Globus pallidus (tissue), 1 donor: ENCODE data around the gene ASB16.

ENCODE experiments used
- DNase-seq: peaks from one replicate; pipeline ENCODE4 v3.0.0-alpha.2; 2015; ENCODE audit warnings: low spot score

The ASB16 gene

DNA sequence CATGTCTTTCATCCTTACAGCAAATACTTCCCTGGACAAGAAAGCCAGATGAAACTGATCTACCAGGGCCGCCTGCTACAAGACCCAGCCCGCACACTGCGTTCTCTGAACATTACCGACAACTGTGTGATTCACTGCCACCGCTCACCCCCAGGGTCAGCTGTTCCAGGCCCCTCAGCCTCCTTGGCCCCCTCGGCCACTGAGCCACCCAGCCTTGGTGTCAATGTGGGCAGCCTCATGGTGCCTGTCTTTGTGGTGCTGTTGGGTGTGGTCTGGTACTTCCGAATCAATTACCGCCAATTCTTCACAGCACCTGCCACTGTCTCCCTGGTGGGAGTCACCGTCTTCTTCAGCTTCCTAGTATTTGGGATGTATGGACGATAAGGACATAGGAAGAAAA is 20.0 kb downstream of the ASB16 start:
- no peak for DNase-seq

DNA sequence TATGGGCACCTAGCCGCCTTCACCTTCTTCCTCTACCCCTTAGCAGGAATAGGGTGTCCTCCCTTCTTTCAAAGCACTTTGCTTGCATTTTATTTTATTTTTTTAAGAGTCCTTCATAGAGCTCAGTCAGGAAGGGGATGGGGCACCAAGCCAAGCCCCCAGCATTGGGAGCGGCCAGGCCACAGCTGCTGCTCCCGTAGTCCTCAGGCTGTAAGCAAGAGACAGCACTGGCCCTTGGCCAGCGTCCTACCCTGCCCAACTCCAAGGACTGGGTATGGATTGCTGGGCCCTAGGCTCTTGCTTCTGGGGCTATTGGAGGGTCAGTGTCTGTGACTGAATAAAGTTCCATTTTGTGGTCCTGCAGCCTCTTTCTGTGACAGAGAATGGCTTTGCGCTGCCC is 20.9 kb downstream of the ASB16 start:
- no peak for DNase-seq

DNA sequence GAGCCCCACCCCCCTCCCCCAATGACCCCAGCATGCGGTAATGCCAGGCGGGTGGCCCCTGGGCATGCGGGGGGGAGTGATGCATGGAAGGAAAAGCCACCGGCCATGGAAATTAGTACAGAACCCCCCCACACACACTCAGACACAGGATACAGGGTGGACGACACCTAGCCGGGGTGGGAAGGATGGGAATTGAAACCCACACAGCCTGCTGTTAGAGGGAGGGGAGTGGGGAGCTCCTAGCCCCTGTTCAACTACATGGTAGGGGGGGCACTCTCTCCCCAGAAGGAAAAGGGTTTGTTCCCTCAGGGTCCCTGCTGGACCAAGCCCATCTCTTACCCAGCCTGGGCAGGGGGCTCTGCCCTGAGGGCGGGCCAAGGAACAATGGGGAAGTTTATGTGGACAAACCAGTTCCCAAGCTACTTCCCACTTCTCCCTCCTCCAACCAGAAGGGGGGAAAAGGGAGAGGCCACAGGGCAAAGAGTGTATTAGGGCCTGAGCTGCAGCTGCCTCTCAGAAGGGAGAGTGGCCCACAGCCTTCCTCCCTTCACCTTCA is 21.5 kb downstream of the ASB16 start:
- no peak for DNase-seq

DNA sequence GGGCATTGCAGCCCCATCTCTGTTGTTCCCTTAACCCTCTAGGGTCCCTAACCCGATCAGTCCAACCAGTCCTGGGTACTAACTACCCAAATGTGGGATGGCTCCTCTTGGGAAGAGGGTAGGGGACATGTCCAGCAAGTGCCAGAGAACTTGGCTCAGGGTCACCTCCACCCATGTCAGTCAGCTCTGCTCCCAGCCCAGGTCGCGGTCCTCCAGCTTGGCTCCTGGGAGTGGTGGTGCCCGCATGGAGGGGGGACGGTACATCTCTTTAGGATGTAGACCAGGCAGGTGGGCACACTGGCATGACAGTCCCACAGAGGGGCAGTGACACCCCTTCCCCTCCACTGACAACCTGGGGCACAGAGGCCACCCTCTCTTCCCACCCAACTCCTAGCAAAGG is 22.2 kb downstream of the ASB16 start:
- DNase-seq, result no peak

DNA sequence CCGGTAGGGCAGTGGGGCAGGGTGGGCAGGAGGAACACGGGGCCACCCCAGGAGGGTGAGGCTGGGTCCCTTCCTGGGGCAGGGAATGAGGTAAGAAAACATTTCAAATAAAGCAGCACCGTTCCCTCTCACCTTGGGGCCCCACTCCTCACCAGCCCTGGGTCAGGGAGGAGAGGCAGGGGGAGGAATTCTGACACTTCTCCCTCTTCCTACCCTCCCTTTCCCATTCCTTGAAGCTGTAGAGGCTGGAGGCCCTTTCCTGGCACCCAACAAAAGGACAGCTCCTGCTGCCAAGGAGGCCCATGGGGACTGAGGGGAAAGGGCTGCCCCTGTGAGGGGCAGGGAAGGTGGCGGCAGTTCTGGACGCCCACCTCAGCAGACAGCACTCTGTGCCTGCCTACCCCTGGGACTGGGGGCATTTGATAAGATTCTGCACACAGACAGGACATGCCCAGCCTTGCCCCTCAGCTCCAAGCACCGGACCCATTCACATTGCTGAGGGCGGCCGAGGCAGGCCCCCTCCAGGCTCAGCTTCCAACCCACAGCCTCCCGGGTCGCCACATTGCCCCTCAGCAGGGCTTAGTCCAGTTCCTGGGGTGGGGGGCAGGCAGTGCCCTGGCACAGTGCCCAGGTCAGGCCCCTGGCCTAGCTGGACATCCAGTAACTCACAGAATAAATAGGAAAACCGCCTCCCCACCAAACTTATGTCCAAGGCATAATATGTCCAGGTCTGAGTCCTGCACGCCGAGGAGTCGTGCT is 23.0 kb downstream of the ASB16 start:
- no peak for DNase-seq

DNA sequence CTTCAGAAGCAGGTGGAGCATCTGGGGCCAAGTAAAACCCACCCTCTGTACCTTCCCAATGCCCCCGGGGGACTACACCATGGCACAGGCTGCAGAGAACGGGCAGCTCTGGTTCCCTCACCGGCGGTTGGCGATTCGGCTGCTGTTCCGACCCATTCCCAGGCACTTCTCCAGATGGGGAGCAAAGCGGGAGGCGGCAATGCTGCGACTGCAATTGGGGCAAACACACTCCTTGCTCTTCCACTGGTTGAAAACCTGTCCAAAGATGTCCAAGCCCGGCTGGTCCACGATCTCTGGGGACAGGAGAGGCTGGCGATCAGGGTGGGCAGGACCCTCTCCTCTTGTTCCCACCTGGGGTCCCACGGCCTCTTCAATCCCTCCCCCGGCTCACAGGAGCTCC is 26.6 kb downstream of the ASB16 start:
- DNase-seq, result no peak

DNA sequence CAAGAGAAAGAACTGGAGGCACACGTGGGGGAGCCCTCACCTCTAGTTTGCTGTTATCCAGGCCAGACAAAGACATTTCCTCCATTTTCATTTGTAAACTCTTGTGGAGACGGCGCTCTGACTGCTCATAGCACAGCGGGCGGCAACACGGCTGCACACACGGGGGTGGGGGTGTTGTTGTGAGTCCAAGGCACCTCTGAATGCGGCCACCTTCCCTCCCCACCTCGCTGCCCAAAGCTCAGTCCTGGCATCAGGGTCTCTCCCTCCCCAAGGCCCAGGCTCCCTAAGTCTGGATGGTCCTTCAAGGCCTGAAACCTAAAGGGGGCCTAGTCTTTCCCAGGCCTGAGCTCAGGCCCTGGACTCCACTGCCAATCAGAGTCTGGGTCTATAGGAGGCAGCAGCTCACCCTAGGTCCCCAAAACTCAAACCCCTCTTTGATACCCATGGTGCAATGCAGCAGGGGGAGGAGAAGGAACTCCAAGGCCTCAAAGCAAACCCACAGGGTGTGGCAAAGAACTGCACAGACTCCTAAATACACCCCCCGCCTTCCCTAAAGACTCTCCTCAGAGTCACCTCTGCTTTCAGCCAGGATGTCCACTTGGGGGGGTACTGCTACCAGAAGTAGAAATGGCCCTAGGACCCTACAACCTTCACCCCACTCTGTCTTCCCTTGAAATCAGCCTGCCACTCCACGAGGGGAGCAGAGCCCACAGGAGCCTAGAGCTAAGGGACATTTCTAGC is 27.6 kb downstream of the ASB16 start:
- peak; percentile 27 for DNase-seq

DNA sequence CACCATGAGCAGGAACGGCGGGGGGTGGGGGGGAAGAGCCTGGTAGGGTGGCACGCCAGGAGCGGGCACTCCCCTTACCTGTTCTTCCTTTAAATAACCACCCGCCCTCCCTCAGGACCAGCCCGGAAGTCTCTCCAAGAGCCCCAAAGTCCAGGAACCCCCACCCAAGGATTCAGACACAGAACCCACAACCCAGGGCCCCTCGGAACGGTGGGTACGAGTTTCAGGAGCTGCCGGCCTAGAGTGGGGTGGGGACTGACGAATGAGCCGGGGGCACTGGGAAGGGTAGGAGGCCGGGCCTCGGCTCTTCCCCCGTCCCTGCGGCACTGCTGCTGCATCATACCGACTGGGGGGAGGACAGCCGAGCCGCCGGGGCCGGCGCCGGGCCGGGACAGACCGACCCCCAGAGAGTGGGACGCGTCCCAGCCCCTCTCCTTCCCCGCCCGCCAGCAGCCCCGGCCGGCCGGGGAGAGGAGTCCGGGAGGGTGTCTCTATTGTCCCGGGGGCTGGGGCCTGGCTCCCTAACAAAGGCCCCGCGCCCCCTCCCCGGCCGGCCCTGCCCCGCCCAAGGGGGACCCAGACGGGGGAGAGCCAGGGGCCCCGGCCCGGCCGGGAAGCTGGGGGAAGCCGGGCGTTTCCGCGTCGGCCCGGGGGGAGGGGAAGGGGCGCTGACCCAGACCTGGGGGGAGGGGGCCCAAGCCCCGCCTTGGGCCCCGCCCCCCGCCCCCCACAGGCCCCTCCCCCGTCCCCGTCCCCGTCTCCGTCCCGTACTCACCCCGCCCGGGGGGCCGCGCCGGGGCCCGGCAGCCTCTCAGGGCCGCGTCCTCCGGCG is 28.4 kb downstream of the ASB16 start:
- DNase-seq, result peak; percentile 37

DNA sequence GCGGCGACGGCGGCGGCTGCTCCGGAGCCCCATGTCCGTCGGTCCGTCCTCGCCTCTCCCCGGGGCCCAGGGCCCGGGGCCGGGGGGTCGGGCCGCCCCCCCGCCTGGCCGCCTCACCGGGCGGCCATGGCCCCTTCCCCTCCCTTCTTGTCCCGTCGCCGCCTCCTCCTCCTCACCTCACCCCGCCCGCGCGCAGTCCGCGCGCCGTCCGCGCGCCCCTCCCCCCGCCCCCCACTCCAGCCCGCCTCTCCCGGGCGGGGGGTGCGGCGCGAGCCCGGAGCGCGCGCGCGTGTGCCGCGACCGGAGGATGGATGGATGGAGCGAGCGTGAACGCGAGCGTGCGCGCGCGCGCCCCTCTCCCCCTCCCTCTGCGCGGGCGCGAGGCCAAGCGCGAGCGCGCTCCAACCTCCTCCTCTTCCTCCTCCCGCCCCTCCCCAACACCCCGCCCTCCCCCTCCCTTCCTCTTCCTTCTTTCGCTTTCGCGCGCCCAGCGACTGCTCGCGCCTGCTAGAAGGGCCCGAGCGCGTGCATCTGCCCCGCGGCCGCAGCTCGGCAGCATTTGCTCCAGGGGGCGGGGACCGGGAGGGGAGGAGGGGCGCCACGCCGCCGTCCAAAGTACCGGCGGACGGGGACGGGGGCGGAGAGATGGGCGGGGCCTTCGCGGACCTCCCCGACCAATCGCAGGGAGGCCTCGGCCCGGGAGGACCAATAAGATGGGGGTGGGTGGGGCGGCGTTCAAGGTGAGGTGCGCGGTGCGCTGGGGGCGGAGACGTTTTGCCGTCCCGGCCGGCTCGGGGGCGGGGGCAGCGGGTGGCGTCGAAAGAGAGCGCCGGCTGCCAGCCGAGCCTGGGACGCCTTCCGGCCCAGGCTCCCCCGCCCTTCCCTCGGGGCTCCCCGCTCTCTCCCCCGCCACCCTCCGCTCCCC is 29.3 kb downstream of the ASB16 start, which contains the start of gene ATXN7L3:
Gene ATXN7L3, minus strand, starts transcription at position 332 of the 925 bp plus-strand sequence. CDS start 1,814 bp downstream, outside the sequence.
- peak; percentile 95 for DNase-seq

DNA sequence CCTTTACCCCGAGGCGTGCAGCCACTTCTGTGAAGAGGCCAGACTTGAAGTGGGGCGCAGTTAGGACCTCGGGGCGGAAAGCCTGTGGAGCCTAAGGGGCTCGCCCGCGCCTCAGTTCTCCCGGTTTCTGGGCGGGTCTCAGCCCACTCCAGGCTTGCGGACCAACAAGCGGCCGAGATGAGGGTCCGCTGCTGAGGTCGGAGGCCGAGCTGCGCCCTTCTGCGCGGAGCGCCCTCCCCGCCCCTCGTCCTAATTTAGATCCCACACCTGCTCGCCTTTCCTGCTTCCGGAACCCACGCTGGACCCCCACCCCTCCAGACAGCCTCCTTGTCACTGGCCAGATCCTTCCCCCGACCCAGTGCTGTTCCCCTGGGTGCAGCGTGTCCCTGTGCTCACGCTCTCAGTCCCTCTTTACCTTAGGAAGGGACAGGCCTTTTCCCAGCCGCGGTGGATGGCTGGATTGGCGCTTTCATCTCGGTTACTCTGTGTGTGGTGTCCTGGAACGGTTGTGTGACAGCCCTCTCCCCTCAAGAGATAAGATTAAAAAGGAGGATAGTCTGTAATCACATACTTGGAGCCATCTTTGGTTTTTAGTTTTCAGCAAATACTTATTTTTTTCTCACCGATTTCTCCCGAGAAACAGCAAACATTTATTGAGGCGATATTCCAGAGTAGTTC is 30.1 kb downstream of the ASB16 start:
- no peak for DNase-seq

DNA sequence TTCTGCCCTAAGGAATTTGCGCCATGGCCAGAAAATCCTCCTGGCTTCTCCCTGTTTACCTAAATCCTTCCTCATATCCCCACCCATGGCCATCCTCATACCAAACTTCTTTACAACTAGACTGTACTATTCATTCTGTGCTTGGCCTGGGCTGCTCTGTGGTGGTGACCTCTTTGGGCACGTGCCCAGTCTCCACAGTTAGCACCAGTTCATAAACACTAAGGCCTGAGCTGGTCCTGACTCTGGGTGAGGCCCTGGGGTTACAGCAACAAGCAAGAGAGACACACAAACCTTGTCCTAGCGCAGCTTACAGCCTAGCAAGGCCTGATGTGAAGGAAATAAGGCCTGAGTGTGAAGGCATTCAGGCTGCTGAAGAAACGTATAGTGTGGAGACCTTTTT is 32.3 kb downstream of the ASB16 start:
- no peak for DNase-seq

DNA sequence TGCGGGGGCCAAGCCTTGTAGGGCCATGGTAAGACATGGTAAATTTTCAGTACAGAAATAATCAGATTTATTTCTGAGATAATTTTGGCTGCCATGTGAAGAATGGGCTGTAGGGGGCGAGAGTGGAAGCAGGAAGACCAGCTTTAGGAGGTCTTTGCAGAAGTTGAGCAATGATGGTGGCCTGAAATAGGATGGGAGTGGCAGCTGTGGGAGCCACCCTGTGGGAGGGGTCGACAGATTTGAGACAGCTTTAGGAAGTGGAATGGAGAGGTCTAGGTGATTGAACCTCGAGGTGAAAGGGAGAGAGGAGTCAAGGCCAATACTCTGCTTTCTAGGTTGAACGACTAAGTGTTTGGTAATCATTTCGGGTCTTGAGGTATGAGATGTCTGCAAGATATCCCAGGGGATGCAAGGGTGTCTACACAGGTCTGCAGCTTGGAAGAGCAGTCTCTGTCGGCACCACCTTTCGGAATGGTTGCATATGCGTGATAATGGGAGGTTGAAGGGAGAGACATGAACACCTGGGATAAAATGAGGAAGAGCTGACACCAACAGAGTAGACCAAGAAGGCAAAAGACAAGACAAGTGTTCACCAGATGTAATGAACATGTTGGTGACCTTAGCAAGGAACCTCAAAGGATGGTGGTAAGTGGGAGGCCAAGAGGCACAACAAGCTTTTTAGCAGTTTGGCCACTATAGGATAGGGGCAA is 33.4 kb downstream of the ASB16 start:
- DNase-seq, result no peak

DNA sequence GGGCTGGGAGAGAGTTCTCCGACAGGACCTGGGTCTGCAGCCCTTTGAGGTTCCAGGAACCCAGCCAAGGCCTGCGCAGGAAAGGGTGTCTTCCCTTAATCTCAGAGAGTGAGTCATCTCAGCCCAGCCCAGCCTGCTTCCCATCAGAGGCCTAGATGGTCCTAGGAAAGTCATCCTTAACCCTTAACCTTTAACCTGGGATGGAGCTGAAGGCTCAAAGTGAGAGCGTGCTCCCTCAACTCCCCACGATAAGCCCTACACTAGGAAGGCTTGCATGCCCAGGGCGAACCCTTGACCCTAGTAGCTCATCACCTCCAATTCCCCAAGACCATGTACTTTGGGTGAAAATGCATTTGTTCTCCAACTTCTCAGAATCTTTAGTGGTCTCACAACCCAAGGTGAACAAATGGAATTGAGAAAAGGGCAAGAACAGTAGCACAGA is 34.0 kb downstream of the ASB16 start:
- DNase-seq, result no peak

DNA sequence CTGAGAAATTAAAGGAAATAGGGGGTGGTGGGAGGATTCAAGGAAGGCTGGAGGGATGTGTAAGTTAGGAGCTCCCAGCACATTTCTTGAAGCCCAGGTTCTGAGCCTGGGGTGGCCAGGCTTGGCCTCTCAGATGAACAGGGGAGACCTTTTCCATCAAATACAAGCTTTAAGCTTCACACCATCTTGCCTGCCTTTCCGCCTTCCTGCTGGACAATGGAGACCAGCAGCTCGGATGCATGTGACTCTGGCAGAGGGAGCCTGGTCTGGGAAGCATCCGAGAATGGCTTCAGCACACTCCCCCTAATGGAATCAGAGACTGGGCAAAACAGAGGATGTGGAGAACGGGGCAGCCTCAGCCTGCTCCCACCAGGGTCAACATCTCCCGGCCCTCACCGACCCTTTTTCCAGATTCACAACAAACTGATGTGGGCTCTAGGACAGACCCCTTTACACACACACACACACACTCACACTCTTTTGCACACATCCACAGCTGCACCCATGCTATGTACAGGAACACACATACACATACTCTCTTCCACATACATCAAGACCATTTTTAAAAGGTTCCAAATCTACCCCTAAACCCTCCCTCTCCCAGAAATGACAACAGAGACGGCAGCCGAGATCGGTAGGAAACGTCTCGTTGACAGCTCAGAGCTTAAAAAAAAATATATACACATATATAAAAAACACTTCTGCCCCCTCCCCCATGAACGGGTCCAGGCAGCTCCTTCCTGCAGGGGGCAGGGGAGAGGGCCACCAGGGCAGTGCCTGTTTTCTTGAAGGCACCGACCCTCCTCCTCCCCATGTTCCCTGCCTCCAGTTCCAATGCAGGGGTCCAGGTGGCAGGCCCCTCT is 35.7 kb downstream of the ASB16 start:
- no peak for DNase-seq

DNA sequence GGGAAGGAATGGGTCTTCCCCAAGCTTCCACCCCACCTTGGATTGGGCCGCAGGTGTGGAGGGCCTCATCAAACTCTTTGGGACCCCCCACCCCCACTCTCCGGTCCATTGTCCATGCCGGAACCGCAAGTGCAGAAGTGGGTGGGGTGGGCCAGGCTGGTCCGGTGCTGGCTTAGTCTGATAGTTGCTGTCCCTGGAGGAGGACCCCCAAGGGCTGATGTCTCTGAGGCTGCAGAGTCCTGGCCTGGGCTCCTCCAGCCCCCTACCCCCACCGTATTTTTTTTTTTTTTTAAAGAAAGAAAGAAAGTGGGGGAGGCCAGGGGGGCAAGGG is 36.3 kb downstream of the ASB16 start:
- DNase-seq, result no peak

DNA sequence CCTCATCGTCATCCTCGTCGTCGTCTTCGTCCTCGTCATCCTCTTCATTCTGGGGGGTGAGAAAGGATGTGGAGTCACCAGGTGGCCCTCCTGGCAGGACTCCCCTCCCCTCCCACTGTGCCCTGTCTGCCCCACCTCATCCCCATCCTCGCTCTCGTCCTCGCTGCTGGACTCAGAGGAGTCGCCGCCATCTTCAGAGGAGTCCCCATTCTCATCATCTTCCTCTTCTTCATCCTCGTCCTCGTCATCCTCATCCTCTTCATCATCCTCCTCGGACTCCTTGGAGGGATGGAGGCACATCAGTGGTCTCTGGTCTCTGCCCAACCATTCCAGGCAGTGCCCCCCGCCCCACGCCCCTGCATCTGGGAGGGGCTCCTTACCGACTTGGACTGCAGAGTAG is 36.8 kb downstream of the ASB16 start:
- no peak for DNase-seq

DNA sequence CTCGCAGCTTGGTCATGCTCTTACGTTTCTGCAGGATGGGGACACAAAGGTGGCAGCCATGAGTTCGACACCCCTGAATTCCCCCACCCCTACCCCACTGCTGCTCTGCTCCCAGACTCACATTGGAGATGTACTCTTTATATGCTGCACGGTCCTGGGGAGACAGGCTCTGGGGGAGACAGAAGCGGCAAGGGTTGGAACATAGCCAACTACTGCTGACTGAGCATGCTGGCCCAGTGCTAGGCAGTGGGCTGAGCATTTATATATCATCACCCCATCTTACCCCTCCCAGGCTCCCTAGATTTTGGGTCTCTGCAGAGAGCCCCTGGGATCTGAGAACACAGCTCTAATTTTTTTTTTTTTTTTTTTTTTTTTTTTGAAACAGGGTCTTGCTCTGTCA is 37.2 kb downstream of the ASB16 start:
- DNase-seq, result no peak

DNA sequence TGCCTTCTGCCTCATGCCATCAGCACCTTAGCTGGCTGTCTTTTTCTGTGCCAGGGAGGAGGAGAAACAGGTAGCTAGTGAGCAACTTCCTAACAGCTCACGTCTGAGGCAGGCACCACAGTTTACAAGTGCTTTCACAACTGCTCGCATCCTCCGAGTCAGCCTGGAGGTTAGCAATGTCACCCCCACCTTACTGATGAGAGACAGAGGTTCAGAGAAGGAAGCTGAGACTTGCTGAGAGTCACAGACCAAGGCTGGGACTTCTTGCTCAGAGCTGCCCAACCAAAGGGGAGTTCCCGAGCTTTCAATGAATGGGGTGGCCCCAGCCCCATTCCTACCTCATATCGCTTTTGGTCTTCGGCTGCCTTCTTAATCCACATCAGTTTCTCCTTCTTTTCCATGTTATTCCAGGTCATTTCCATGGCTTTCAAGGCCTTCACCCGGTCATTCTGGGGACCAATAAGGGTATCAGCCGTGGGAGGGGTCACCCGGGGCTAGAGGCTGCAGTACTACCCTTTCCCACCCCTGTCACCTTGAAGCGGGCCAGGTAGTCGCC is 39.4 kb downstream of the ASB16 start:
- no peak for DNase-seq
